Measurements from ENCODE around the gene CALCOCO2.
"Not testable (repeated sequence)": the region's sequence is repeated elsewhere in the genome, so short reads cannot be mapped to it uniquely, and the experiment has no call there.

CALCOCO2 gene

GRCh38 chr17:48830840-48831548 is at the start of gene CALCOCO2:
TSS of gene CALCOCO2 (plus strand) at chr17:48831035. CDS start at chr17:48841708, 10,673 bp downstream.
- peak; percentile 82 to 91 for DNase-seq

GRCh38 chr17:48787828-48788227 is 43.0 kb upstream of the CALCOCO2 start:
- no peak for DNase-seq

- DNase-seq = no peak
Measured at GRCh38 chr17:48790607-48791127, 40.2 kb upstream of the CALCOCO2 start.

GRCh38 chr17:48791128-48792032 is 39.5 kb upstream of the CALCOCO2 start:
- peak in 1 of 2 donors; percentile 18 for DNase-seq

- no peak for DNase-seq
Measured at GRCh38 chr17:48792033-48792798, 38.6 kb upstream of the CALCOCO2 start.

- DNase-seq = no peak
Measured at GRCh38 chr17:48795444-48796162, 35.2 kb upstream of the CALCOCO2 start.

GRCh38 chr17:48796163-48796522 is 34.7 kb upstream of the CALCOCO2 start:
- DNase-seq = not testable (repeated sequence)

GRCh38 chr17:48799069-48799723 is 31.6 kb upstream of the CALCOCO2 start:
- no peak for DNase-seq

GRCh38 chr17:48800626-48801217 is 30.1 kb upstream of the CALCOCO2 start:
- DNase-seq = no peak

GRCh38 chr17:48804936-48805411 is 25.9 kb upstream of the CALCOCO2 start:
- DNase-seq = peak; percentile 70 to 75

- no peak for DNase-seq
Measured at GRCh38 chr17:48809182-48809581, 21.7 kb upstream of the CALCOCO2 start.

GRCh38 chr17:48812001-48812400 is 18.8 kb upstream of the CALCOCO2 start:
- no peak for DNase-seq

- DNase-seq = peak; percentile 45 to 52
Measured at GRCh38 chr17:48814504-48814903, 16.3 kb upstream of the CALCOCO2 start.

GRCh38 chr17:48815311-48815710 is 15.5 kb upstream of the CALCOCO2 start:
- no peak for DNase-seq

- DNase-seq = no peak
Measured at GRCh38 chr17:48816438-48816773, 14.4 kb upstream of the CALCOCO2 start.

GRCh38 chr17:48816774-48817590 is 13.9 kb upstream of the CALCOCO2 start, which contains the start of gene TTLL6:
TSS of gene TTLL6 (minus strand) at chr17:48817229. CDS start at chr17:48817072, 157 bp downstream.
- peak; percentile 57 to 63 for DNase-seq

GRCh38 chr17:48818361-48818841 is 12.4 kb upstream of the CALCOCO2 start:
- DNase-seq = no peak

- no peak for DNase-seq
Measured at GRCh38 chr17:48819466-48819865, 11.4 kb upstream of the CALCOCO2 start.

GRCh38 chr17:48820936-48821335 is 9.9 kb upstream of the CALCOCO2 start:
- not testable (repeated sequence) for DNase-seq
